Neural cell (in vitro differentiated cells): Measurements from ENCODE around the gene NECTIN1.

Experiments used
- CTCF ChIP-seq: fragments of 450-650 bp; IDR thresholded peaks from 2 replicates; pipeline ENCODE4 v1.5.1; 2014; ENCODE audit warnings: antibody characterized with exemption, mild to moderate bottlenecking, moderate library complexity; ENCODE audit not compliant: poor library complexity, severe bottlenecking
- EP300 ChIP-seq: fragments of 450-650 bp; conservative IDR thresholded peaks from 2 replicates; pipeline ENCODE4 v1.6.1; 2014; ENCODE audit warnings: antibody characterized with exemption, mild to moderate bottlenecking, moderate library complexity; ENCODE audit not compliant: poor library complexity, severe bottlenecking
- EZH2 ChIP-seq: fragments of 200-600, 300-800 bp; shearing (Covaris generic), sonication (generic); IDR thresholded peaks from 2 replicates; pipeline ENCODE4 v1.6.1; 2014; ENCODE audit warnings: antibody characterized with exemption, low read length, borderline replicate concordance, mild to moderate bottlenecking; ENCODE audit not compliant: insufficient read depth, poor library complexity, severe bottlenecking
- POLR2AphosphoS5 ChIP-seq: IDR thresholded peaks from 2 replicates; pipeline ENCODE4 v1.6.1; 2012

DNA sequence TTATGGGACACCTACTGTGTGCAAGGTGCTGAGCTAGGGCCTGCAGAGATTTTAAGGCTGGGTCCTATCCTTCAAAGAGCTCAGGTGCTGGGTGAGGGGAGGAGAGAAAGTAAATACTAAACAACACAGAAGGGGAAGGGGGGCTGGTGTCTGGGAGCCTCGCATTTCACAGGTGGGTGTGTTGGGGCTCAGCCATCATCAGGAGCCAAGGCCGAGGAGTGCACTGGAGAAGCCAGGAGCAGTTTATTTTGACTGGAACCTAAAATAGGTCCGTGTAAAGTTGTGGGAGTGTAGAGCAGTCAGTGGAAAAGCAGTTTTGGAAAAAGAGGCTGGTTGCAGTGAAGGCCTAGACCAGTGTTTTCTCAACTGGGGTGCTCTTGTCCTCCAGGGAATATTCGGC lies 17.5 kb downstream of the NECTIN1 start:
- TF ChIP-seq EZH2 (no peak), CTCF (no peak), POLR2AphosphoS5 (no peak), EP300 (no peak)
